HCT116 (cell line): ENCODE data around the gene GSC. TPM values are rescaled to one million over a fixed set of nuclear protein-coding genes. Genes with fewer than 3 reads are reported as not detected.

Experiments
- ATAC-seq: fragments of 200-7000 bp; cut with Tn5 transposase; 2 replicates; pipeline ENCODE4 v1.9.1; 2020; ENCODE audit warnings: mild to moderate bottlenecking, moderate library complexity
- BruUV-seq: library from RNA; stranded (reverse); fragments of 400-500 nt; replicated peaks from 2 replicates; lab custom pipeline; 2021; lab: Mats Ljungman, UMichigan
- CTCF ChIA-PET: fragments of 300-600 bp; sonication (Branson Sonifier 250); formaldehyde crosslinking; loops from one replicate; lab custom pipeline; 2021; ENCODE audit warnings: antibody characterized with exemption; lab: Charles Lee
- POLR2A ChIA-PET: fragments of 300-600, 350-600 bp; sonication (Branson Sonifier 250); formaldehyde crosslinking; loops from one replicate; lab custom pipeline; 2021; ENCODE audit warnings: antibody characterized with exemption; lab: Charles Lee
- RAD21 ChIA-PET, 2 experiments: fragments of 300-600 bp; sonication (Branson Sonifier 250); formaldehyde crosslinking; loops; one replicate each; lab custom pipeline; 2023; ENCODE audit warnings: low total read pairs in 2 of 2; ENCODE audit not compliant: uncharacterized antibody in 2 of 2, unreplicated experiment in 2 of 2, low non-redundant PET in 1 of 2; lab: Charles Lee
- DNase-seq: peaks from one replicate; pipeline ENCODE4 v3.0.0-alpha.2; 2010; ENCODE audit warnings: low read depth, low spot score
- H2AFZ ChIP-seq: fragments of 200-600 bp; shearing (Covaris generic), sonication (generic); 2 replicates; pipeline ENCODE4 v1.6.1; 2017; ENCODE audit warnings: low read depth, mixed run types, mixed read lengths, antibody characterized with exemption, low read length; ENCODE audit not compliant: poor library complexity, severe bottlenecking
- H3K27ac ChIP-seq: 2 replicates; pipeline ENCODE4 v1.5.1; 2012; ENCODE audit warnings: low read depth, low read length
- H3K27me3 ChIP-seq: fragments of 200-600 bp; sonication (generic); 2 replicates; pipeline ENCODE4 v1.6.1; 2016; ENCODE audit warnings: mixed run types, low read length, mixed read lengths; ENCODE audit not compliant: insufficient read depth
- H3K36me3 ChIP-seq, 2 experiments: fragments of 200-500 bp in 1 of 2; fragments of 200-600 bp in 1 of 2; sonication (Bioruptor generic) in 1 of 2; sonication (generic) in 1 of 2; 2 replicates each; pipeline versions ENCODE4 v1.5.1 to v1.6.1; 2014 to 2016; ENCODE audit warnings: low read length in 2 of 2, inconsistent platforms in 1 of 2, mixed read lengths in 1 of 2, mixed run types in 1 of 2; ENCODE audit not compliant: insufficient read depth in 2 of 2, control insufficient read depth in 1 of 2
- H3K4me1 ChIP-seq, 2 experiments: fragments of 200-600 bp in 1 of 2; sonication (generic) in 1 of 2; 2 replicates each; pipeline versions ENCODE4 v1.5.1 to v1.6.1; 2012 to 2017; ENCODE audit warnings: low read length in 2 of 2, inconsistent platforms in 1 of 2, mild to moderate bottlenecking in 1 of 2, mixed read lengths in 1 of 2, mixed run types in 1 of 2, moderate library complexity in 1 of 2; ENCODE audit not compliant: insufficient read depth in 2 of 2, control insufficient read depth in 1 of 2
- H3K4me2 ChIP-seq: fragments of 200-600 bp; sonication (generic); 2 replicates; pipeline ENCODE4 v1.6.1; 2017; ENCODE audit warnings: mixed run types, low read length, mixed read lengths
- H3K4me3 ChIP-seq, 2 experiments: fragments of 200-600 bp in 1 of 2; sonication (generic) in 1 of 2; replicated peaks in 1 of 2; 2 replicates each; pipeline ENCODE4 v1.5.1; 2011 to 2016; ENCODE audit warnings: low read length in 2 of 2, control low read depth in 1 of 2, low read depth in 1 of 2, mild to moderate bottlenecking in 1 of 2, mixed read lengths in 1 of 2, mixed run types in 1 of 2
- H3K79me2 ChIP-seq: fragments of 200-600 bp; sonication (generic); 2 replicates; pipeline ENCODE4 v1.6.1; 2017; ENCODE audit warnings: mild to moderate bottlenecking, mixed run types, low read length, moderate library complexity, mixed read lengths; ENCODE audit not compliant: insufficient read depth
- H3K9ac ChIP-seq: fragments of 200-600 bp; sonication (generic); 2 replicates; pipeline ENCODE4 v1.6.1; 2016; ENCODE audit warnings: low read length, mixed read lengths
- H3K9me2 ChIP-seq: fragments of 200-600 bp; sonication (generic), shearing (Covaris generic); 2 replicates; pipeline ENCODE4 v1.6.1; 2017; ENCODE audit warnings: mixed run types, mild to moderate bottlenecking, moderate library complexity; ENCODE audit not compliant: insufficient read depth
- H3K9me3 ChIP-seq, 2 experiments: fragments of 200-500 bp in 1 of 2; fragments of 200-600 bp in 1 of 2; sonication (Bioruptor generic) in 1 of 2; sonication (generic) in 1 of 2; 2 replicates each; pipeline ENCODE4 v1.6.1; 2014 to 2017; ENCODE audit warnings: low read length in 2 of 2, mixed read lengths in 2 of 2, inconsistent platforms in 1 of 2, low read depth in 1 of 2, mild to moderate bottlenecking in 1 of 2, mixed run types in 1 of 2, moderate library complexity in 1 of 2; ENCODE audit not compliant: control insufficient read depth in 1 of 2, insufficient read depth in 1 of 2
- H4K20me1 ChIP-seq: fragments of 200-600 bp; sonication (generic), shearing (Covaris generic); 2 replicates; pipeline ENCODE4 v1.6.1; 2017; ENCODE audit warnings: mixed run types, mild to moderate bottlenecking, moderate library complexity; ENCODE audit not compliant: insufficient read depth
- ATF3 ChIP-seq: IDR thresholded peaks from 2 replicates; pipeline ENCODE4 v1.6.1; 2012
- CBX3 ChIP-seq: IDR thresholded peaks from 2 replicates; pipeline ENCODE4 v1.6.1; 2012; ENCODE audit warnings: low read depth
- CEBPB ChIP-seq: IDR thresholded peaks from 2 replicates; pipeline ENCODE4 v1.6.1; 2012; ENCODE audit warnings: low read depth
- EZH2 ChIP-seq: fragments of 200-600 bp; sonication (generic); IDR thresholded peaks from 2 replicates; pipeline ENCODE4 v1.6.1; 2017; ENCODE audit warnings: antibody characterized with exemption, mixed run types
- EZH2phosphoT487 ChIP-seq: fragments of 200-600 bp; IDR thresholded peaks from 2 replicates; pipeline ENCODE4 v1.6.1; 2018; ENCODE audit warnings: antibody characterized with exemption, borderline replicate concordance
- FOSL1 ChIP-seq: IDR thresholded peaks from 2 replicates; pipeline ENCODE4 v1.6.1; 2012; ENCODE audit warnings: low read depth
- JUND ChIP-seq: IDR thresholded peaks from 2 replicates; pipeline ENCODE4 v1.6.1; 2012
- MAX ChIP-seq: IDR thresholded peaks from 2 replicates; pipeline ENCODE4 v1.6.1; 2012
- POLR2A ChIP-seq: IDR thresholded peaks from 2 replicates; pipeline ENCODE4 v1.7.0; 2011; ENCODE audit warnings: borderline replicate concordance; ENCODE audit not compliant: insufficient read depth, insufficient read length; ENCODE audit errors: extremely low read depth
- RAD21 ChIP-seq: IDR thresholded peaks from 2 replicates; pipeline ENCODE4 v1.6.1; 2012; ENCODE audit warnings: low read depth, mild to moderate bottlenecking
- SIN3A ChIP-seq: IDR thresholded peaks from 2 replicates; pipeline ENCODE4 v1.6.1; 2012; ENCODE audit warnings: low read depth
- SRF ChIP-seq: IDR thresholded peaks from 2 replicates; pipeline ENCODE4 v1.6.1; 2012; ENCODE audit warnings: low read depth
- TCF7L2 ChIP-seq: IDR thresholded peaks from 2 replicates; pipeline ENCODE4 v1.7.0; 2011; ENCODE audit warnings: borderline replicate concordance, inconsistent platforms; ENCODE audit not compliant: insufficient read depth, insufficient read length; ENCODE audit errors: extremely low read depth
- YY1 ChIP-seq: IDR thresholded peaks from 2 replicates; pipeline ENCODE4 v1.6.1; 2011; ENCODE audit warnings: low read length, low read depth, moderate library complexity, mild to moderate bottlenecking; ENCODE audit not compliant: insufficient replicate concordance; ENCODE audit errors: extremely low read depth
- ZNF274 ChIP-seq: fragments of 200-500 bp; sonication (Bioruptor generic); IDR thresholded peaks from 2 replicates; pipeline ENCODE4 v1.6.1; 2014; ENCODE audit warnings: mild to moderate bottlenecking, low read depth, low read length, inconsistent platforms
- intact Hi-C: fragments of 100-400 bp; cut with micrococcal nuclease; formaldehyde crosslinking; loops from 2 replicates; pipeline ENCODE4 v1.10.0; 2022
- total RNA-seq: library from RNA; stranded (reverse); gene quantifications from one replicate; pipeline ENCODE4 v1.2.1, GENCODE V29; 2021; ENCODE audit not compliant: unreplicated experiment
- TF ChIP-seq, protein P1 (sequence below), 3 experiments: fragments of 200-600 bp in 1 of 3; sonication (generic) in 1 of 3; IDR thresholded peaks in 2 of 3; conservative IDR thresholded peaks in 1 of 3; 2 replicates each; pipeline ENCODE4 v1.5.1; 2012 to 2017; ENCODE audit warnings: low read depth in 2 of 3, low read length in 2 of 3, antibody characterized with exemption in 1 of 3, borderline replicate concordance in 1 of 3, control low read depth in 1 of 3, mild to moderate bottlenecking in 1 of 3, mixed read lengths in 1 of 3, mixed run types in 1 of 3, moderate library complexity in 1 of 3; ENCODE audit not compliant: insufficient read depth in 1 of 3
- TF ChIP-seq, protein P2 (sequence below): IDR thresholded peaks from 2 replicates; pipeline ENCODE4 v1.6.1; 2012; ENCODE audit warnings: low read depth

GSC gene
- total RNA-seq, 1 experiment from 2014 or later: not detected

DNA sequence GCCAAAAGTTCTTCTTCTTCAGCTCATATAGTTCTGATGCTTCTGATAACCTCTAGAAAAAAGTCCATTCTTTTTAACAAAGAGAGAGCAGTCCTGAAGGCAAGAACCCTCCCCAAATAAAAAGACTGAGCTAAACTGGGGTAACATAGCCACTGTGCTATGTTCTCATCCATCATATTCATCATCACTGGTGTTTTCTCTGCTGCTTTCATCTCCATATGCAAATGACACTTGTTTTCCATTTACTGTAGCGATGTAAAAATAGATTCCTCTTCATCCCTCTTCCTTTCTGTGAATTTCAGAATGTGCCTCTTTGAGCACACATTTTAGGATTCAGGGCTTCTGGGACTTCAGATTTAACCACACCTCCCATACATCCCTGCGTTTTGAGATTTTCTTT is 44.9 kb downstream of the GSC start:
- no peaks in the 10 kb centered on the region for H3K36me3 ChIP-seq
- no peak overlapping the region for H3K4me3 ChIP-seq
- CTCF ChIA-PET: no interaction called here
- H3K9ac ChIP-seq: no peak overlapping the region
- H3K9me3 ChIP-seq: no peaks in the 10 kb centered on the region
- no peaks in the 10 kb centered on the region for H3K4me1 ChIP-seq
- no peak overlapping the region for H2AFZ ChIP-seq
- RAD21 ChIA-PET: no interaction called here
- H3K79me2 ChIP-seq: no peaks in the 10 kb centered on the region
- no TSS peak for BruUV-seq
- TF ChIP-seq YY1: no peak
- H3K27me3 ChIP-seq: peaks cover 4% of the 10 kb centered on the region; the same call in 1 of the 2 replicates
- POLR2A ChIA-PET: no interaction called here
- H3K27ac ChIP-seq: no peak overlapping the region
- DNase-seq (no peak), ATAC-seq (no peak)
- no peaks in the 10 kb centered on the region for H4K20me1 ChIP-seq
- no peaks in the 10 kb centered on the region for H3K9me2 ChIP-seq
- intact Hi-C loops: no loop called here
- no peak overlapping the region for H3K4me2 ChIP-seq

GRCh38 chr14:94722397-94722796 is 47.5 kb downstream of the GSC start:
- CTCF ChIA-PET: interaction anchor here (1.0 kb wide), 1 partner anchor 15 kb away, joined by 3 read pairs; no protein-coding TSS in a partner anchor
- POLR2A ChIA-PET: no interaction called here
- Histone ChIP-seq H3K27ac (no peak overlapping the region), H3K9ac (no peak overlapping the region), H3K9me2 (no peaks in the 10 kb centered on the region), H3K79me2 (no peaks in the 10 kb centered on the region), H3K4me1 (no peaks in the 10 kb centered on the region), H3K4me3 (no peak overlapping the region), H2AFZ (no peak overlapping the region), H3K36me3 (no peaks in the 10 kb centered on the region), H3K27me3 (peaks cover 4% of the 10 kb centered on the region; the same call in 1 of the 2 replicates), H3K9me3 (no peaks in the 10 kb centered on the region), H3K4me2 (no peak overlapping the region), H4K20me1 (no peaks in the 10 kb centered on the region)
- no TSS peak for BruUV-seq
- no peak for DNase-seq
- intact Hi-C loops: no loop called here
- RAD21 ChIA-PET: no interaction called here
- no peak; the same call in 1 of the 2 replicates for ATAC-seq
- TF ChIP-seq, protein P1, sequence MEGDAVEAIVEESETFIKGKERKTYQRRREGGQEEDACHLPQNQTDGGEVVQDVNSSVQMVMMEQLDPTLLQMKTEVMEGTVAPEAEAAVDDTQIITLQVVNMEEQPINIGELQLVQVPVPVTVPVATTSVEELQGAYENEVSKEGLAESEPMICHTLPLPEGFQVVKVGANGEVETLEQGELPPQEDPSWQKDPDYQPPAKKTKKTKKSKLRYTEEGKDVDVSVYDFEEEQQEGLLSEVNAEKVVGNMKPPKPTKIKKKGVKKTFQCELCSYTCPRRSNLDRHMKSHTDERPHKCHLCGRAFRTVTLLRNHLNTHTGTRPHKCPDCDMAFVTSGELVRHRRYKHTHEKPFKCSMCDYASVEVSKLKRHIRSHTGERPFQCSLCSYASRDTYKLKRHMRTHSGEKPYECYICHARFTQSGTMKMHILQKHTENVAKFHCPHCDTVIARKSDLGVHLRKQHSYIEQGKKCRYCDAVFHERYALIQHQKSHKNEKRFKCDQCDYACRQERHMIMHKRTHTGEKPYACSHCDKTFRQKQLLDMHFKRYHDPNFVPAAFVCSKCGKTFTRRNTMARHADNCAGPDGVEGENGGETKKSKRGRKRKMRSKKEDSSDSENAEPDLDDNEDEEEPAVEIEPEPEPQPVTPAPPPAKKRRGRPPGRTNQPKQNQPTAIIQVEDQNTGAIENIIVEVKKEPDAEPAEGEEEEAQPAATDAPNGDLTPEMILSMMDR (IDR thresholded peaks at IDR 0.05 in 2 of 3, conservative IDR thresholded peaks at IDR 0.05 in 1 of 3; ENCODE audit: borderline replicate concordance in 1 of 3, insufficient read depth in 1 of 3, low read depth in 2 of 3, low read length in 2 of 3): no peak
- no peak for TF ChIP-seq FOSL1
- no peak for TF ChIP-seq JUND
- no peak for TF ChIP-seq ZNF274
- no peak for TF ChIP-seq EZH2
- no peak for TF ChIP-seq TCF7L2
- TF ChIP-seq, protein P2, sequence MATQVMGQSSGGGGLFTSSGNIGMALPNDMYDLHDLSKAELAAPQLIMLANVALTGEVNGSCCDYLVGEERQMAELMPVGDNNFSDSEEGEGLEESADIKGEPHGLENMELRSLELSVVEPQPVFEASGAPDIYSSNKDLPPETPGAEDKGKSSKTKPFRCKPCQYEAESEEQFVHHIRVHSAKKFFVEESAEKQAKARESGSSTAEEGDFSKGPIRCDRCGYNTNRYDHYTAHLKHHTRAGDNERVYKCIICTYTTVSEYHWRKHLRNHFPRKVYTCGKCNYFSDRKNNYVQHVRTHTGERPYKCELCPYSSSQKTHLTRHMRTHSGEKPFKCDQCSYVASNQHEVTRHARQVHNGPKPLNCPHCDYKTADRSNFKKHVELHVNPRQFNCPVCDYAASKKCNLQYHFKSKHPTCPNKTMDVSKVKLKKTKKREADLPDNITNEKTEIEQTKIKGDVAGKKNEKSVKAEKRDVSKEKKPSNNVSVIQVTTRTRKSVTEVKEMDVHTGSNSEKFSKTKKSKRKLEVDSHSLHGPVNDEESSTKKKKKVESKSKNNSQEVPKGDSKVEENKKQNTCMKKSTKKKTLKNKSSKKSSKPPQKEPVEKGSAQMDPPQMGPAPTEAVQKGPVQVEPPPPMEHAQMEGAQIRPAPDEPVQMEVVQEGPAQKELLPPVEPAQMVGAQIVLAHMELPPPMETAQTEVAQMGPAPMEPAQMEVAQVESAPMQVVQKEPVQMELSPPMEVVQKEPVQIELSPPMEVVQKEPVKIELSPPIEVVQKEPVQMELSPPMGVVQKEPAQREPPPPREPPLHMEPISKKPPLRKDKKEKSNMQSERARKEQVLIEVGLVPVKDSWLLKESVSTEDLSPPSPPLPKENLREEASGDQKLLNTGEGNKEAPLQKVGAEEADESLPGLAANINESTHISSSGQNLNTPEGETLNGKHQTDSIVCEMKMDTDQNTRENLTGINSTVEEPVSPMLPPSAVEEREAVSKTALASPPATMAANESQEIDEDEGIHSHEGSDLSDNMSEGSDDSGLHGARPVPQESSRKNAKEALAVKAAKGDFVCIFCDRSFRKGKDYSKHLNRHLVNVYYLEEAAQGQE: no peak
- TF ChIP-seq RAD21: no peak
- TF ChIP-seq POLR2A: no peak
- TF ChIP-seq MAX: no peak
- no peak for TF ChIP-seq CBX3
- TF ChIP-seq CEBPB: no peak
- no peak for TF ChIP-seq SRF
- TF ChIP-seq SIN3A: no peak
- TF ChIP-seq EZH2phosphoT487: no peak
- TF ChIP-seq ATF3: no peak
